Islet of Langerhans (tissue), 1 donor: ENCODE data around the gene STARD13.

Experiments used
- FAIRE-seq: peaks from one replicate; lab custom pipeline; 2011; peaks lifted over from hg19 to GRCh38; lab: Jason Lieb, UNC

Gene STARD13

DNA sequence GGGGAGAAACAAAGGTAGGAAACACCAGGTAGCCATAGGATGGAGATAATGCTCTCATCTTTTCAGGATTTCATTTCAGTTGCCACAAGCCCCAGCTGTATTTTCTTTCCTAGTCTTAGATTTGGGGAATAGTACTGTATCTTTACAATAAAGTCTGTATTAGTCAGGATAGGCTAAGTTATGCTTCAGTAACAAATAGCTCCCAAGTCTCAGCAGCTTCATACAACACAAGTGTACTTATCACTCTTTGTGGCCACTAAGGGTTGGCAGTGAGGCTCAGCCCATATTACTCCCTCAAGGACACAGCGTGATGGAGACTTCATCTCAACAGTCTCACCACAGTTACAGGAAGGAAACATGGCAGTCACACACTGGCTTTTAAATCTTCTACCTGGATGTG, 61.4 kb downstream of the STARD13 start:
- FAIRE-seq = no peak

DNA sequence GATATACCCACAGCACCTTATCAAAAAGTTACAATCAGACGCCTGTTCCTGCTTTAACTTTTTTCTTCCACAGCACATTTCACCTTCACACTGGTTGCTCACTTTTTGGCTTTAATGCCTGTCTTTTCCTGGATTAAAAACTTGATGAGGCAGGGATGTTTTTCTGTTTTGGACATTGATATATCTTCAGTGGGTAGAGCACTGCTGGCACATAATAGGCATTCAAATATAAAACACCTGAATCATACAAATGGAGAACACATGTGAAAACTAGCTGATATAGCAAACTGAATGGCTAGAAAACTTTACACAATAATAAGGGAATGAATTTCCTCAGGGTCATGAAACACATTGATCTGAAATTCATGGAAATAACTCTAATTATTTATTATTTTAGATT, 65.6 kb downstream of the STARD13 start:
- no peak for FAIRE-seq

DNA sequence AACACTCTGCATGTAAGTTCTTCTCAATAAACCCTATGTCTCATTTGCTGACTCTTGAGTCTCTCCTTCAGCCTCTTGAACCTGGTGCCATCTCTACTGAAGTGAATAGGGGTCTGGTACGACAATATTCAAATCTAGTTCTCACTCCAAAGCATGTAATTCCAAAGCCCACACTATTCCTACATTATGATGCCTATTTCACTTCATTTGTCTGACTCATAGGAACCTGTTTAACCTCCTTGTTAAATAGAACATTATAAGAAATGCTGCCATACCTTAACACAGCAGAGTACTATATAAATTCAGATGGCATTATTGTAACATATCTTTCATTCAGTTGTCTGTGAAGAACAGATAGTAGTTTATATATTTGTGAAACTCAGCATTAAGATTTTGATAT, 67.1 kb downstream of the STARD13 start:
- FAIRE-seq = no peak

DNA sequence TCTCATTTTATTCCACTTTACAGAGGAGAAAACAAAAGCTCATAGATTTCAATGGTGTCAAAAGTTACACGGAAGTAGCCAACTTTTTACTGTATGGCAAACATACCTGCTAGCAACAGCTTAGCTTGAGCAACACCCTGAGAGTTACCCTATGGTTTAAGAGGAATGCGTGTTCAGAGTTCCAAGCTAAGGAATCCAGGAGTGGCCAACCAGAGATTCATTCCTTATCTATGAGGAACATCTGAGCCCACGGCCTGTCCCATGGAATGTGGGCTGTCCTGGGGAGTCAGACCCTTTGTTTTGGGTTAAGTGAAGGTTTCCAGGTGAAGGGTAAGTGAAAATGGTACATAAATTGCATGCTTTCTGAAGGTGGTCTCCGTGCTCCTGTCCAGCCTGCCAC, 67.5 kb downstream of the STARD13 start:
- FAIRE-seq = no peak

DNA sequence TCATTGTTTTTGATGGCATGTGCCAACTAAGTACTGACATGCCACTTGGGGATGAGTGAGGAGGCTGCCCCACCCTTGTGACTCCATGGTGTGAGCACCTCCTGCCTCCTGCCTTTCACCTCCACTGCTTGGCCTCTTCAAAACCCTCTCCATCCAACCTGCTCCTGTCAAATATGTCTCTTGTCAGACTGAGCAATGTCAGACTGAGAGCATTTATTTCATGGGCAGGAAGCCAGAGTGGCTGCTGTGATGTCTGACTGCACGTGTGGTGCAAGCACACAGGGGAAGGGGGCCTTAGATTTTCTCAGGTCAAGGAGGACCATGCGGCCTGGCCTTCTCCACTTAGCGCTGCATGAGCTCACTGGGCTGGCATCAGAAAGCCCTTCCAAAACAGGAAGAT, 68.3 kb downstream of the STARD13 start:
- no peak for FAIRE-seq

DNA sequence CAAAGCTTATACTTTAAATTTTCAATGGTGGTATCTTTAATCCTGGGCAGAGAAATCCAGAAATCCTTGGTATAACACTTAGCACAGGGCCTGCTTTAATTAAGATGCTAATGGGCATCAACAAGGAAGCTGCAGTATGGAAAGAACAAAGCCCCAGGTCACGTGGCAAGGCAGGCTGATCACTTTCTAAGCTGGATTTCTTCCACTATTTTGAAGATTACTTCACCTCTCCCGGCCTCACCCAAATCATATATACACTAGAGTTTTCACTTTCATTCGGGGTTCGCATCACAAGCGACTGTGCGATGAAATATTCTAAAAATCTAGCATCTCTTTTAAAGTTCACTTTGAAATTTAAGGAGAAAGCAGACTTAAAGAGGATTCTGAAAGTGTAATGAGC, 71.8 kb downstream of the STARD13 start:
- no peak for FAIRE-seq

DNA sequence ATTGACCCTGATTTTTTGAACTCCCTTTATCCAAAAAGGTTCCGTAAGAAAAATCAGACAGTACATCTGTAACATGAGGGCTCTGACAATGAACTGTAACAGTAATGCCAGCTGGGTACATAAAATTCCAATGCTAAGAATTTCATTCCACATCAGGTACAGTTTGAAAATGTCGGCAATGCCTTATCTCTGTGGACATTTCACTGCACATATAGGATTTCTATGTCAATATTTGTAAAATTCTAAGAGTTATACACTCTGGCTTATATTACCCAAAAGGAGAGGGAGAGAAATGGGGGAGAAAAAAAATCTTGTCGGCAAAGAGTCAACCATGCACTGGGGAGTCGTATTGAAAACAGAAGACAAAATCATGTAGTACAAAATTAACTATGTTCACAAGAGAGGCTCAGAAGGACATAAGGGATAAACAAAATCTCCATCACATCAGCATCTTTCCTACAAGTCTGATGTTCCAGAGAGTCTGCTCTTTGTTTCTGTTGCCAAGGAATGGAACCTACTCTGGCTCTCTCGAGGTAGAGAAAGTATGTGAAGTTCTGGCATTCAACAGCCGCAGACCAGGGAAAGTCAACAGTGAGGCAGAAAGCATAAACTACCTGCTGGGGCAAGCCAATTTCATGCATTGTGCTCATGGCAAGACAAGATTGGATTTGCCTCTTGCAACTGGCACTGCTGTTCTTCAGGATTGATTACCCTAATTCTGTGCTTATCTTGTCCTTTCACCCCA, 72.4 kb downstream of the STARD13 start:
- FAIRE-seq = no peak

DNA sequence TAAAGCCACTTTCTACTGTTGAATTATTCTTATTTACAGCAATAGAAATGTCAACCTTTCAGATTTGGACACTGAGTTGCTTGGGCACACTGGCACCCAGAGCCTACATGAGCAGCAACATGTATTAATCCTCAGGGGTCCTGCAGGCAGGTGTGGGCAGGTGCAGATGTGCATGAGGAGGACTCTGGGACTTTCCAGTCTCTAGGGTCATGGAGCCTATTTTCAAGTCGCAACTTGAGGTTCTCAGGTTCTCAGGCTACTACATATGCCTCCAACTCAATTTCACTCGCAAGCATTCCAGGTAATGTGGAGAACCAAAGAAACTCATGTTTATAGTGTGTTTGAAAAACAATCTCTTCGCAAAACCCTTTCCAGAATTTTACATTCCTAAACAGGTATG, 73.2 kb downstream of the STARD13 start:
- FAIRE-seq = no peak

DNA sequence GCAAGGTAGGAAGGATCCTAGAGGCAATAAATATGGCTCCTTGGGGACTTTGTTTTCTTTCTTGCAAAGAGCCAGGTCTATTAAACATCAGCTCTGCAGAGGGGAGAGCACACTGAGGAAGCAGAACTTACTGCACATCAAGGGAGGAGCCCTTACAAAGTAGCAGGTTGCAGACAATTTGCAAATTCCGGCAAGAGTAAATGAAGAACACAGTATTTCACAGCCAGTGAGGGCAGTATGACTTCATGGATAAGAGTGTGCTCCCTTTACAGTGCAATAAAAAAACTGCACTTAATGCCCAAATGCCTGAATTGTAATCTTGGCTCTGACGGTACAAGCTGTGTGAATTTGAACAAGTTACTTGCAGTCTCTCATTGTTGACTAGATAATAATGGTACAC, 75.5 kb downstream of the STARD13 start:
- no peak for FAIRE-seq

DNA sequence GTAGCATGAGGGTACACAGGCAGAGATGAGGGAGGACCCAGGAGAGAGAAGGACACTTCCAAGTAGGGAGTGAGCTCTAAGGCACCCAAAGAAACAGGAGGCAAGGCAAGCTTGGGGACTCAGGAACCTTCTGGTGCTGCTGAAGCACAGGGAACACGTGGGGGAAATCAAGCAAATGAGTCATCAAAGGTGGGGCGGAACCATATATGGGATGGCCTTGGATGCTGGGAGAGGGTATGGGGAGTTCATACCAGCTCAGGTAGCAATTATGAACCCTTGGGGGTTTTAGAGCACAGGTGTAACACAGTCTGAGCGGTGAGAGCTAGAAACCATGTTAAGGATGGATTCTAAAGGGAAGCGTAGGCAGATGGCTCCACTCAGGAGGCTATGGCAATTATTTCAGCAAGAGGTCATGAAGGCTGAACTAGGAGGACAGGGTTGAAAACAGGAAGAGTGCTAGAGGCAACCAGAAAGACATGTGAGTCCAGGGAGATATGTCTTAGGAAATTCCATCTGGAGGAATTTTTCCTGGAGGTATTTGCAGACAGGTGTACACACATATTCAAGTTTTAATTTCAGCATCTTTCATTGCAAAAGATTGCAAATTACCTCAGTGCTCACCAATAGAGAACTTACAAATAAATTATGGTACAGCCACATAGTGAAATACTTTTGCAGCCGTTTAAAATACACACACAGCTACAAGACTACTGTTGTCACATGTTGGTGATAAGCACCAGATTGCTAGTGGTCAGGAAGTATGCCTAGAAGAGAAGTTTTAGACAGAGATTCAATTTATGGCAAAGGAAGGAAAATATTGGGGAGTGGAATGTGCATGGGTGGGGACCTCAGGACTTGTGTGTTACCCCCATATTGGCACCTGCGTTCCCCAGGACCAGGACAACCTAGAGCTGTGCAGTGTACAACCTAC, 77.0 kb downstream of the STARD13 start:
- no peak for FAIRE-seq

DNA sequence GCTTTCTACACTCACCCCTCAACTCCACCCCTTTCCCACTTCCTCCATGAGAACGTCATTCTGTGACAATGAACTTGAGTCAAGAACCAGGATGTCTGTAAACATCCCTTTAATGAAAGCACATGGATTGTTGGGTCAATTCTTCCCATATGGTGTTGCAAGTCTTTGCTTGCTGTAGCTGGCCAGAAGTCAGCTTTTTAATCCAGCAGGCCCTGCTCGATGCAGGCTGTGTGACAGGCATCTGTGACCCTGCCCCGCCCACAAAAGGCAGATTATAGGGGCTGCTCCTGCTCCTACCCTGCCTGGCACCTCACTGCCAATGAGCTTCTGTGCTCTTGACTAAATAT, 78.0 kb downstream of the STARD13 start:
- FAIRE-seq = no peak

DNA sequence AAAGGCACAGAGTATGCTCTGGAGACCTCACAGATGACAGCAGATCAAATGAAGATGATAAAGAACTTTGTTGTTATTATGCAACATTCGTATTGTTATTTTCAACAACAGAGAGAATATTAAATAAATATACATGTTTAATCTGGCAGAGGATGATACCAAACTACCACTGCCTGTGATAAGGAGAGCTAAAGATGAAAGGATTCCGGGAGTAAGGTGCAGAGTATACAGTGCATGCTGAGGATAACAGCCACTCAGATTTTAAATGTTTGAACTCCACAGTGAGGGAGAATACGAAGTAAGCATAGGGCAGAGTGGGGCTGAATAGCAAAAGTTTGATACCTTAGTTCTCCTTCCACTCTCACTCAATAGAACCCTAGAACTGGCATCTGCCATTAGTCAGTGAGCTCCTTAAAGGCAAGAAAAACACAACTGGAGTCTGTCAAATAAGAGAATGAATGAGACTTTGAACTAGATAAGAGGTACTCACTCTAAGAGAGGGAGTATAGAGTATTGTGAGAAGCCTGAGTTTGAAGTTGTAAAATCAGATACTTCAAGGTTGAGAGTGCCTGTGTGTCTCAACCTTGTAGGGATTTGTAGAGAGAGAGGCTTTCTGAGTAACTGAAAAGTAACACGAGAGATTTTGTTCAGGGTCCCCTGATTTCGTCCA, 78.5 kb downstream of the STARD13 start:
- FAIRE-seq = no peak

DNA sequence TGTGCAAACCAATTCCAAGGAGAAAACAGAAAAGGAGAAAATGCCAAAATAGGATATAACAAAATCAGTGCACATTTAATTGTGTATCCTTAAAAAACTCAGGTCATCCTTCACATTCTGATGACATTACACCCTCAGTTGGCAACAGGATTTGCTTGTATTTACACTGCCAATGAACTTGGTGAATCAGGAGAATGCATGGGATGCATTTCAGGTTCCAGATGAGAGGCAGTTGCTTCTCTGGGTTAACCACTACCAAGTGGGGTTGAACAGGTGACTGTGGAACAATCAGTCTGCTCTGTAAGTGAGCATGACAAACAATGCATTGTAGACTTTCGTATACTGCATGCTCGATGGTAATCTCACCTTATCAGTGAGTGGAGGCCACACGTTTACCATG, 79.1 kb downstream of the STARD13 start:
- FAIRE-seq = no peak

DNA sequence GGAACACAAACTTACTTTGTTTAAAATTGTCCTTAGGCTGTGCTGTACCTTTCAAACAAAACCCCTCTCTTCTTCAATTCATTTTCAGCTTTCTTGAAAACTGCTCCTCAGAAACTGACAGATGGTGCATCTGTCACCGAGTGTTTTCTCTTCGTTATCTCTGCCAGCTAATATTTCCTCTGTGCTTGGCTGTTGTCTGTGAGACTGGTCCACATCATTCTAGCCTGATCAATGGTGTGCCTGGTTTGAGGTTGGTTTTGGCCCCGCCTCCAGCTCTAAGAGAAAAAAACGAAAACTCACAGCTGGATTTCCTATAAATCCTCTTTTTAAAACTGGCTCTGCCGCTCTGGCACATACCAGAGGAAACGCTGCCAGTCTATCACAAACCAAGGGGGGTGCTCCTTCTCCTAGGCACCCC, 79.7 kb downstream of the STARD13 start:
- FAIRE-seq = no peak

DNA sequence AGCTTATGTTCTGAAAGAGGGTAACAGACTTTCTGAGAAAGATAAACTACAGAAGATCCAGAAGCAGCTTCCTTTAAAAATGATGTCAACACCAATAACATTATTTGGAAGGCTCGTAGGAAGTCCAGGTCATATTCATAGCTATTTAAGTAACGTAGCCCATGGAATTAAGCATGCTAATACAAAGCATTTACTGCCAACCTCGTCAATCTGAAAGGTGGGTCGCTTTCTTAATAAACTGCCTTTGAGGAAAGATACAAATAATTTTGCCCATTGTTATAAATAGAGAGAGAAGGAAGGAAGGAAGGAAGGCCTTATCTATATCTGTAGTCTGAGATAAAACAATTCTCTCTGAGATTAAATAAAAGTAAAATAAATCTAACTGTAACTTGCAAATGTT, 80.3 kb downstream of the STARD13 start:
- FAIRE-seq = peak; percentile 93

DNA sequence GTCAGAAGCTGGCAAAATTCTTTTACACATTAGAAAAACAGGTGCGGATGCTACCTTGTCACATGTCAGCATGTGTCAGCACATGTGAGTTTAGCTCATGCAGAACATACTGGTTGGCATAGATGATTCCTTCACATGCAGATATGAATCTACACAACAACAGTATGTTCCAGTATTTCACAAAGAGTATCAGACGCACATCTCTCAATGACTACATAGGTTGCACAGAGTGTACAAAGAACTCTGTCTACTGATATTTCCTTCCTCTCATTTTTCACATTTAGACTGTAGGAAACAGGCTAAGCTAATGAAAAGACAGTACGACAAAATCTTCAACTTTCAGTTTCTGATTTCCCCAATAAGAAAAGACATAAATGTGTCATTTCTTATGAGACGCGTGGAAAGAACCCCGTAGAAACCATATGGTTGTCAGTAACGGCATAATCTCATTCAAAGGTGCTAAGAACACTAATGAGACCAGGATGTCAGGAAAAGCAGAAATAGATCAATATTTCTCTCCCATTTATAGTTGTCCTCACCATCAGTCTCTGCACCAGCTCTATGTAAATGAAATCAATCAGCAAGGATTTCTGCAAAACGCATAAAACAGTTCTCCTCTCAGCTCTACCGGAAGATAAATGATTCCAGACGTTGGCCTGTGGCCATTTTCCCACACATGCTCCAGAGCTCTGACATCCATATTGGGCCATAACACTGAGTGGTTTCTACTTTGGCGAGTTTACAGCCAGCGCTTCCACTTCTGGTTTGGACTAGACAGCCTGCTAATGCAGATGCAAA, 81.2 kb downstream of the STARD13 start:
- FAIRE-seq = no peak

DNA sequence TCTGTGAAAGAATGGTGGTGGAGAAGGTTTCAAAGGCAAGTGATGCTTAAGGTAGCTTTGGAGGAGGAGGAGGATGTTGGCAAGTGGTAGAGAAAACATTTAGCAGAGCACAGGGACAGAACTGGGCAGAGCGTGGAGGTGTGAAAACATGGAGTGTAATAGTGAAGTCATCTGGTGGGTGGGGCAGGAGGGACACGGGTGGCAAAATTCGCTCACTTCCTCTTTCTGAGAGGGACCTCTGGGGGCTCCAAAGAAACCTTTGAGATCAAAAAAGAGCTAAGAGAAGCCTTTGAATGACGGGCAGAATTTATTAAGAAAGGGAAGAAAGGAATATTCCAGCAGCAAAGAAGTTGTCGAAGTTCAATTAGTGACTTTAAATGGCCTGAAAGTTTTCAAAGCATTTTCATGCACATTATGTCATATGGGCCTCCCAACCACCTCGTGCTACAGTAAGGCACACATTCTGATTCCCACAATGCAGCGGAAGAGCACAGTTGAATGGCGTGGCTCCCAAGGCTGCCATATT, 82.8 kb downstream of the STARD13 start:
- FAIRE-seq = no peak

DNA sequence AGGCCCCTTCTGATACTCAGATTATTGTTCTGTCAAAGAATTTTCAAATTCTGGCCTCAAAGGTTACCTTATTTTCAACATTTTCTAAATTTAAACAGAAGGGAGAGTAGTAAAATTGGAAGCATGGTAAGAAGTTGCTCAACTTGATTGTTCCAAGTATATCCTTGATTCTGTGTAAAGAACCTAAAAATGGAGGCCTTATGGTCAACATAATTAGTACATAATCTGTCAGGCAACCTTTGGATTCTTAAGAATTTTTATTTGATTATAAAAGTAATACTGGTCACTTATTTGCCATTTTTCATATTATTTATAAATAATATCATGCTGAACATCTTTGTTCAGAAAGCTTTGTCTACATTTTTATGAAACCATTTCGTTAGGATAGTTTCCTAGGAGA, 83.9 kb downstream of the STARD13 start:
- peak; percentile 62 for FAIRE-seq

DNA sequence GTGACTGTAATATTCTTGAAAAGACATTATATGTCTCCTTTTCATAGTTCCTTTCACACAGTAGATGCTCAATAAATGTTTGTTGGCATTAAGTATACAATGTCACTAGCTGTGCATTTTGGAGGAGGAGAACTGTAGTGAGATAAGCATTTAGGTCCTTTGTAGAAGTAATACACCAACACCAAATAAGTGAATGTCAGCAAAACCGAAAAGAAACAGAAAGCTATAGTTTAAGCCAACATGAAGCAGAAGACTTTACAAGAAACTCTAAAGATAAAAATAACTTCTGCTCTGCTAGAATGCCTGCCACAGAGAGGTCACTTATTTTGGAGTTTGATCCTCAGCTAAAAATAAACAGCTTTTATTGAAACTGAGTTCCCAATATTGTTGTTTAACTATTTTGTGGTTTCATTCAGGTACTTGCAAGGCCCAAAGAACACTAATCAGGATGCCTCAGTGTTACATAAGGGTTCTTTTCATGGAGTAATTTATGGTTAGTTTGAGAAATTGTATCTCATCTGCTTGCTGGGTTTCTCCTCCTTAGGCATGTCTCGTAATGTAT, 86.2 kb downstream of the STARD13 start:
- no peak for FAIRE-seq

DNA sequence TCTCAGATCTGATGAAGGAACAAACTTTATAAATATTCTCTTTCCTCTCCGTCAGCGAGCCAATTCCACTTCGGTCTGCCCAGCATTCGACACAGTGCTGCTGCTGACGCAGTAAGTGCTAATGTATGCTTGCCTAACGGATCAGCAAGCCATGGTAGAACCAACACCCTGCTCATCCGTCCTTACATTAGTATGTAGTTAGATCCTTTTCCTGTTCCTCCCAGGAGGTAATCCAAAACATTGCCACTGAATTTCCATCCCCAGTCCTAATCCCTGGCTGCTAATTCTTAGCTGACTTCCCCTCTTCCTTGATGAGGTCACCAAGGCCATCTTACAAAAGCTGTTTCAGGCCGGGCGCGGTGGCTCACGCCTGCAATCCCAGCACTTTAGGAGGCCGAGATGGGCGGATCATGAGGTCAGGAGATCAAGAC, 88.0 kb downstream of the STARD13 start:
- no peak for FAIRE-seq

DNA sequence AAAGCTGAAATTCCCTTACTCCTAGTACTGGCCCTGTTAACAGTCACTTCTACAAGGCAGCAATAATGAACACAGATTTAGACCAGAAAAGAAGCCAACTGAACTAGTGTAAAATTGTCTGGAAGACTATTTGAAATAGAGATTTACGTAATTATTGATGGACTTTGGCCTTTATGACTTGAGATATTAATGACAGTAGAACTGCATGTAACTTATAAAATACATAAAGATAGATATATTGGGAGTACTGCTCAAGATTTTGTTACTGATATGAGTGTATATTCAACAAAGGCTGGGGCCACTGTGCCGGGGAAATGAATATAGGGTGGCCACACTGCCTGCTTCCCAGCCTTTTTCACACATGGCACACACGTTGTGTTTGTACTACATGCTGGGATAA, 88.8 kb downstream of the STARD13 start:
- FAIRE-seq = no peak
